SK-N-SH (cell line): Measurements from ENCODE around the gene KBTBD13. TPM values are rescaled to one million over a fixed set of nuclear protein-coding genes. Genes with fewer than 3 reads are reported as not detected.

ENCODE experiments used
- CTCF ChIA-PET: fragments of 300-600, 350-600 bp; formaldehyde crosslinking; extraction: SDS; loops from one replicate; lab custom pipeline; 2021; lab: Yijun Ruan, JAX
- POLR2A ChIA-PET: fragments of 350-600 bp; sonication (Branson Sonifier 250); formaldehyde crosslinking; extraction: SDS; loops from one replicate; lab custom pipeline; 2020; ENCODE audit warnings: antibody characterized with exemption, inconsistent platforms; lab: Yijun Ruan, JAX
- DNase-seq: peaks from one replicate; pipeline ENCODE4 v3.0.0; 2012
- H2AFZ ChIP-seq: fragments of 200-600 bp; sonication (generic); 2 replicates; pipeline ENCODE4 v1.8.1; 2016; ENCODE audit warnings: antibody characterized with exemption, mild to moderate bottlenecking, low read depth
- H3F3A ChIP-seq: fragments of 200-600 bp; sonication (generic); replicated peaks from 2 replicates; pipeline ENCODE3; 2016; ENCODE audit warnings: antibody characterized with exemption, mild to moderate bottlenecking; ENCODE audit not compliant: insufficient read depth
- H3K27ac ChIP-seq, 2 experiments: fragments of 200-500 bp in 1 of 2; fragments of 200-600 bp in 1 of 2; sonication (Bioruptor generic) in 1 of 2; sonication (generic), shearing (Covaris generic) in 1 of 2; 2 replicates each; pipeline versions ENCODE4 v1.5.1 to v1.6.1; 2014 to 2016; ENCODE audit warnings: low read depth in 2 of 2, inconsistent platforms in 1 of 2, low read length in 1 of 2, mild to moderate bottlenecking in 1 of 2, mixed read lengths in 1 of 2
- H3K27me3 ChIP-seq: fragments of 200-600 bp; sonication (generic), shearing (Covaris generic); 2 replicates; pipeline ENCODE4 v1.6.1; 2016; ENCODE audit warnings: mixed run types; ENCODE audit not compliant: insufficient read depth
- H3K36me3 ChIP-seq, 2 experiments: fragments of 200-500 bp in 1 of 2; fragments of 200-600 bp in 1 of 2; sonication (Bioruptor generic) in 1 of 2; sonication (generic) in 1 of 2; replicated peaks in 1 of 2; 2 replicates each; pipeline versions ENCODE3 to v1.5.1; 2014 to 2016; ENCODE audit warnings: low read length in 1 of 2, mild to moderate bottlenecking in 1 of 2; ENCODE audit not compliant: insufficient read depth in 2 of 2, control insufficient read depth in 1 of 2
- H3K4me1 ChIP-seq, 2 experiments: fragments of 200-500 bp in 1 of 2; fragments of 200-600 bp in 1 of 2; sonication (Bioruptor generic) in 1 of 2; sonication (generic), shearing (Covaris generic) in 1 of 2; 2 replicates each; pipeline versions ENCODE4 v1.5.1 to v1.6.1; 2014 to 2016; ENCODE audit warnings: low read depth in 1 of 2, low read length in 1 of 2, mixed run types in 1 of 2; ENCODE audit not compliant: insufficient read depth in 2 of 2, control insufficient read depth in 1 of 2
- H3K4me2 ChIP-seq: fragments of 200-600 bp; sonication (generic), shearing (Covaris generic); 2 replicates; pipeline ENCODE4 v1.6.1; 2017; ENCODE audit warnings: mixed run types
- H3K4me3 ChIP-seq, 2 experiments: fragments of 200-500 bp in 1 of 2; fragments of 200-600 bp in 1 of 2; sonication (Bioruptor generic) in 1 of 2; sonication (generic), shearing (Covaris generic) in 1 of 2; 2 replicates each; pipeline versions ENCODE4 v1.5.1 to v1.8.1; 2014 to 2016; ENCODE audit warnings: low read depth in 2 of 2, inconsistent platforms in 1 of 2, low read length in 1 of 2, mild to moderate bottlenecking in 1 of 2, mixed read lengths in 1 of 2, moderate library complexity in 1 of 2
- H3K79me2 ChIP-seq: fragments of 200-600 bp; sonication (generic); 2 replicates; pipeline ENCODE4 v1.8.1; 2017; ENCODE audit warnings: mild to moderate bottlenecking; ENCODE audit not compliant: insufficient read depth
- H3K9ac ChIP-seq: fragments of 200-600 bp; sonication (generic); 2 replicates; pipeline ENCODE4 v1.6.1; 2017; ENCODE audit warnings: mixed run types
- H3K9me2 ChIP-seq: fragments of 200-600 bp; sonication (generic); 2 replicates; pipeline ENCODE4 v1.6.1; 2017; ENCODE audit warnings: mixed run types
- H3K9me3 ChIP-seq: fragments of 200-600 bp; sonication (generic); 2 replicates; pipeline ENCODE4 v1.6.1; 2017; ENCODE audit warnings: mixed run types, mild to moderate bottlenecking, moderate library complexity
- H4K20me1 ChIP-seq: fragments of 200-600 bp; sonication (generic); 2 replicates; pipeline ENCODE4 v1.6.1; 2017; ENCODE audit warnings: mild to moderate bottlenecking, mixed run types; ENCODE audit not compliant: insufficient read depth
- ELF1 ChIP-seq: IDR thresholded peaks from 2 replicates; pipeline ENCODE4 v1.4.0; 2012
- EP300 ChIP-seq, 2 experiments: IDR thresholded peaks; 2 replicates each; pipeline versions ENCODE4 v1.4.0 to v1.6.1; 2012; ENCODE audit warnings: borderline replicate concordance in 1 of 2, low read depth in 1 of 2, low read length in 1 of 2
- FOXJ3 ChIP-seq: sonication (generic); formaldehyde crosslinking; IDR thresholded peaks from 2 replicates; pipeline ENCODE4 v1.5.1; 2020; ENCODE audit warnings: mild to moderate bottlenecking, missing genetic modification reagents
- GABPA ChIP-seq: IDR thresholded peaks from 2 replicates; pipeline ENCODE4 v1.4.0; 2012; ENCODE audit warnings: low read depth, mild to moderate bottlenecking
- IRF3 ChIP-seq: fragments of 150-350 bp; IDR thresholded peaks from 2 replicates; pipeline ENCODE4 v1.6.1; 2016; ENCODE audit warnings: mild to moderate bottlenecking, low read depth, low read length
- JUND ChIP-seq: IDR thresholded peaks from 2 replicates; pipeline ENCODE4 v1.4.0; 2012
- MAX ChIP-seq: IDR thresholded peaks from 2 replicates; pipeline ENCODE4 v1.4.0; 2012; ENCODE audit warnings: low read depth
- MEF2A ChIP-seq: IDR thresholded peaks from 2 replicates; pipeline ENCODE4 v1.4.0; 2012; ENCODE audit warnings: low read depth, borderline replicate concordance
- MXI1 ChIP-seq: IDR thresholded peaks from 2 replicates; pipeline ENCODE4 v1.6.1; 2012; ENCODE audit warnings: mild to moderate bottlenecking, low read depth, low read length, improper control_type of control experiment
- NFIC ChIP-seq: IDR thresholded peaks from 2 replicates; pipeline ENCODE4 v1.4.0; 2012; ENCODE audit warnings: borderline replicate concordance
- PBX3 ChIP-seq: IDR thresholded peaks from 2 replicates; pipeline ENCODE4; 2012
- POLR2AphosphoS5 ChIP-seq: IDR thresholded peaks from 2 replicates; pipeline ENCODE4 v1.6.1; 2012; ENCODE audit warnings: low read depth, low read length
- RAD21 ChIP-seq: IDR thresholded peaks from 2 replicates; pipeline ENCODE4 v1.6.1; 2012; ENCODE audit warnings: mild to moderate bottlenecking, low read length
- RCOR1 ChIP-seq: fragments of 150-350 bp; IDR thresholded peaks from 2 replicates; pipeline ENCODE4 v1.6.1; 2017; ENCODE audit warnings: antibody characterized with exemption, low read length
- RXRA ChIP-seq: IDR thresholded peaks from 2 replicates; pipeline ENCODE4 v1.4.0; 2012; ENCODE audit warnings: low read depth, mild to moderate bottlenecking, borderline replicate concordance
- SIN3A ChIP-seq: IDR thresholded peaks from 2 replicates; pipeline ENCODE4 v1.6.1; 2012; ENCODE audit warnings: low read depth, mild to moderate bottlenecking, low read length, moderate library complexity, borderline replicate concordance
- TEAD4 ChIP-seq: IDR thresholded peaks from 2 replicates; pipeline ENCODE4 v1.4.0; 2012; ENCODE audit warnings: mild to moderate bottlenecking, borderline replicate concordance; ENCODE audit not compliant: insufficient read depth
- USF1 ChIP-seq: IDR thresholded peaks from 2 replicates; pipeline ENCODE4 v1.4.0; 2012; ENCODE audit warnings: low read depth, borderline replicate concordance
- WGBS: methylation state at CpG from one replicate; pipeline ENCODE4 v1.1.6; 2017; ENCODE audit warnings: low lambda C conversion rate; 5-methylcytosine and 5-hydroxymethylcytosine counted together
- polyA plus RNA-seq, 3 experiments: library from polyadenylated mRNA; depleted of rRNA; stranded (reverse); fragments of >200 nt; gene quantifications; 2 replicates each; pipeline ENCODE4 v1.2.3, GENCODE V29; 2012

The KBTBD13 gene
- polyA plus RNA-seq, 1 of the 3 experiments (the other 2 are of a cell fraction), result not detected

- TF ChIP-seq EP300 (IDR thresholded peaks at IDR 0.05; ENCODE audit: borderline replicate concordance in 1 of 2, low read depth in 1 of 2, low read length in 1 of 2), result no peak
- no peak for TF ChIP-seq FOXJ3 (CRISPR knock-in tag)
- TF ChIP-seq JUND, result no peak
- no peak for TF ChIP-seq PBX3
- TF ChIP-seq ELF1, result no peak
- TF ChIP-seq MXI1, result no peak
- no peak for TF ChIP-seq TEAD4
- no peak for TF ChIP-seq GABPA
- TF ChIP-seq USF1, result no peak
- TF ChIP-seq SIN3A, result no peak
- TF ChIP-seq RXRA, result no peak
- no peak for TF ChIP-seq RCOR1
- no peak for TF ChIP-seq MEF2A
- no peak for TF ChIP-seq NFIC
- no peak for TF ChIP-seq RAD21
- no peak for TF ChIP-seq POLR2AphosphoS5
- no peak for TF ChIP-seq MAX
- no peak for TF ChIP-seq IRF3
- no peaks in the 10 kb centered on the region for H3K27me3 ChIP-seq
- peaks cover 0 to 21% of the 10 kb centered on the region in 2 experiments for H3K36me3 ChIP-seq
- H3K9me2 ChIP-seq, result no peaks in the 10 kb centered on the region
- no peak overlapping the region for H3K9ac ChIP-seq
- ChIA-PET POLR2A (interaction anchor here (0.7 kb wide), 1 partner anchor 188 kb away, joined by 3 read pairs; no protein-coding TSS in a partner anchor), CTCF (interaction anchor here (1.0 to 3.0 kb wide), 2 partner anchors 9 to 38 kb away, joined by 4 to 13 read pairs; no protein-coding TSS in a partner anchor)
- no peaks in the 10 kb centered on the region for H4K20me1 ChIP-seq
- no peak for DNase-seq
- no peak overlapping the region for H3K27ac ChIP-seq
- H3F3A ChIP-seq, result no peaks in the 10 kb centered on the region
- no peak overlapping the region for H3K4me2 ChIP-seq
- H3K79me2 ChIP-seq, result no peaks in the 10 kb centered on the region
- H2AFZ ChIP-seq, result no peak overlapping the region
- H3K4me1 ChIP-seq, result peaks cover 0 to 18% of the 10 kb centered on the region in 2 experiments; a peak in 1 of 4 replicates
- WGBS, result 88% methylated on average over 12 of the region's 12 CpGs
- H3K9me3 ChIP-seq, result no peaks in the 10 kb centered on the region
- H3K4me3 ChIP-seq, result no peak overlapping the region
Measured at GRCh38 chr15:65091946-65092770, 15.6 kb downstream of the KBTBD13 start.
